HG03469 (cell line): ENCODE data around the gene TRPV3.

Source experiments
- ATAC-seq: cut with Tn5 transposase; IDR thresholded peaks from one replicate; pipeline ENCODE4 v1.9.1; 2021; ENCODE audit warnings: mild to moderate bottlenecking, moderate library complexity, moderate number of reproducible peaks; ENCODE audit not compliant: unreplicated experiment

The TRPV3 gene

DNA sequence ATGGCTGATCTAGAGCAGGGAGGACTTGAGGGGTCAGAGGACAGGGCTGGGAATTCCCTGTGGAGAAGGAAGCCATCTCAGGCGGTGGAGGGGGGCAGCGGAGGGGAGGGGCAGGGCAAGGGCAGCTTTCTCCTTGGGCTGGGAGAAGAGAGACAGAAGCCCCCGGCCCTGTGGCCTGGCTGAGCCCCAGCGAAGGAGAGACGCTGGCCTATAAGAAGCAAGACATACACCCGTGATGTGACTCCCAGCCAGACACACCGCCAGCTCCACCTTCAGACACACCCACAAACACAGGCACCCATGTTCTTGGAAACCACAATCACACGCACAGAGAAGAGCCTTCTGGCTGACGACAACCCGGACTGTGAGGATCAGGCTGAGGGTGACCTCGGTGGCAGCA, 10.0 kb downstream of the TRPV3 start:
- ATAC-seq = no peak

DNA sequence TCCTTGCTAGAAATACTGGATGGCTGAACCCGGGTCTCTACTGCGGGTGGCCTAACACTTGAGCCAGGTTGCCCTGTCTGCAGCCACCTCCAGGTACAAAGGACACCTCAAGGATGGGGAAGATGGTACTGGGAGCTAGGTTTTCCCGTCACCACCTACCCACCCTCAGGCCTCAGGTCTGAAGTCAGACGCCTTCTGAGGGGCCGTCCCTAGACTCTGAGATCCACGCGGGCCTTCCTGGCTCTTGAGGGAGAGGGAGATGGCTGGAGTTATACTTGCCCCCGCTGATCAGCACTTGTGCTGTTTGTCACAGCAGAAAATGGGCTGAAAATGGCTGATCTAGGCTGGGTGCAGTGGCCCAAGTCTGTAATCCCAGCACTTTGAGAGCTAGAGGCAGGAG, 10.6 kb downstream of the TRPV3 start:
- ATAC-seq = no peak

GRCh38 chr17:3546521-3546920, 11.1 kb downstream of the TRPV3 start:
- no peak for ATAC-seq

DNA sequence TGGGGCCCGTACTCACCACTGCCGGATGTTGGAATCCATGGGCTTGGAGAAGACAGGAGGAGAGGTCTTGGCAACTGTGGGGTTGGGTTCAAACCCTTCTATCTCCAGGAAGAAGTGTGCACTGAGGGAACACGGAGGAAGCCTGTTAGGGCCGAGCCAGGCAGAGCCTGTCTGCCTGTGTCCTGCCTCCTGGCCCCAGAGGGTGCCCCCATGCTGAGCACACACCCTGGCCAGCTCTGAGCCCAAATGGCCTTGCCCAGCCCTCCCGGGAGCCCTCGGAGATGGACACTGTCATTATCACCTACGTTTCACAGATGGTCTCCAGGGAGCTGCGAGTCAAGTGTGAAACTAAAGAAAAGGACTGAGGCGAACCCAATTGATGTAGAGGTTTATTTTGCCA, 12.5 kb downstream of the TRPV3 start:
- ATAC-seq = no peak

DNA sequence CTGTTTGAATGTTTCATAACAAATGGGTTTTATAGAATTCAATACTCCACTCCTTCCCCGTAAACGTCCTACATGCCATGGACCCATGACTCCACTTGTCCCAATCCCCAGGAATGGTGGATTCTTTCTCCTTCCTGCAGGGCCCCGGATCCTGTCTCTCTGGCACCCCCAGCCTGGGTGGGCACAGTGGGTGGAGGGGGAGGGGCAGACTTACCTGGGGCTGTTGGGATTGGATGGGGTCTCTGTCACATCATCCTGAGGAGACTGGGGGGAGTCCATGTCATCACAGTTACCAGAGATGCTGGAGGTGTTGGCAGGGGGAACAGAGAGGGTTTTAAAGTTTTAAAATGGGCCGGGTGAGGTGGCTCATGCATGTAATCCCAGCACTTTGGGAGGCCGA, 13.2 kb downstream of the TRPV3 start:
- no peak for ATAC-seq

DNA sequence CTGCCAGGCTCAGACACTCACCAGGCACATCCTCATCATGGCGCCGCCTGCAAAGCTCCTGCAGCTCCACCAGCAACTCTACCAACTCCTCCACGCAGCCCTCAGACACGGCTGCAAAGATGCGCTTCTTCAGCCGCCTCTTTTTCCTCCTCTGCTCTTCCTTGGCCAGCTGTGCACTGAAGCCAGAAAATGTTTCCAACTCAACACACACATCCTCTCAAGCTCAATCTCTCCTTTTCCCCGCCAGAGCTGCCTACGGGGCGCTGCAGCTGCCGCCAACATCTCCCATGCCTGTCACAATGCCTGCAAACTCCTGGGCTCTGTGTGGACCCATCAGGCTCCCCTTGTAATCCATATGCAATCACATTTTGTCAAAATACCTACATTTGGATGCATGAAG, 14.2 kb downstream of the TRPV3 start:
- no peak for ATAC-seq

- ATAC-seq = no peak
Observed at GRCh38 chr17:3542410-3543088, 15.1 kb downstream of the TRPV3 start.

- ATAC-seq = no peak
Observed at GRCh38 chr17:3539881-3540540, 17.6 kb downstream of the TRPV3 start.

- no peak for ATAC-seq
Observed at GRCh38 chr17:3536716-3537115, 20.9 kb downstream of the TRPV3 start.

GRCh38 chr17:3535253-3535995, 22.2 kb downstream of the TRPV3 start:
- no peak for ATAC-seq

DNA sequence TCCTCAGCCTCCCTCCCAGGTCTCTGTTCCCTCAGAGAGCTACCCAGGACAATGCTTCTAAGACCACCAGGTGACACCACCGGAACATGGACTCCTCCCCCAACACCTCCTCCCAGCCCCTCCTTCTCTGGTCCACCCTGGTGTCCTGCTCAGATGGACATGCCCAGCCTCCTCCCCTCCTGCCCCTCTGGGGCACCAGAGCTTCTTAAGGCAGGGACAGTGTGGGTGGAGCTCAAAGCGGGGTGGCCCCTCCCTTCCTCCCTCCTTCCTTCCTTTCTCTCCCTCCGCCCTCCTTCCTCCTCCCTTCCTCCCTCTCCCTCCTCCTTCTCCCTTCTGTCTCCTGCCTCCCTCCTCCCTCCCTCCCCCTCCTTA, 22.7 kb downstream of the TRPV3 start:
- ATAC-seq = no peak

DNA sequence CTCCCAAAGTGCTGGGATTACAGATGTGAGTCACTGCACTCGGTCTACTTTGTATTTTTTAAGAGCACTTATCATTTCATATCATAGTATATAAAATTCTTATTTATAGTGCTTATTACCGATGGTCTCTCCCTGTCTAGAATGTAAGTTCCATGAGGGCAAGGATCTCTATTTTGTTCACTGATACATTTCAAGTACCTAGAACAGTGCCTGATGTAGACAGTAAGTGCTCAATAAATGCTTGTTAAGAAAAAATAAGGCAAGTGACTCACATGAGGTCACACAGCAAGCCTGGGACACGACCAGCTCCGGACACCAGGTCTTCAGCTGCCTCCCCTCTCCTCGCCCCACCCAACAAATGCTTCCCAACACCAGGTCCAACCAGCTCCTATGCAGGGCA, 23.9 kb downstream of the TRPV3 start:
- no peak for ATAC-seq

GRCh38 chr17:3532859-3533142, 24.8 kb downstream of the TRPV3 start:
- ATAC-seq = no peak

GRCh38 chr17:3532106-3532858, 25.3 kb downstream of the TRPV3 start:
- ATAC-seq = no peak

DNA sequence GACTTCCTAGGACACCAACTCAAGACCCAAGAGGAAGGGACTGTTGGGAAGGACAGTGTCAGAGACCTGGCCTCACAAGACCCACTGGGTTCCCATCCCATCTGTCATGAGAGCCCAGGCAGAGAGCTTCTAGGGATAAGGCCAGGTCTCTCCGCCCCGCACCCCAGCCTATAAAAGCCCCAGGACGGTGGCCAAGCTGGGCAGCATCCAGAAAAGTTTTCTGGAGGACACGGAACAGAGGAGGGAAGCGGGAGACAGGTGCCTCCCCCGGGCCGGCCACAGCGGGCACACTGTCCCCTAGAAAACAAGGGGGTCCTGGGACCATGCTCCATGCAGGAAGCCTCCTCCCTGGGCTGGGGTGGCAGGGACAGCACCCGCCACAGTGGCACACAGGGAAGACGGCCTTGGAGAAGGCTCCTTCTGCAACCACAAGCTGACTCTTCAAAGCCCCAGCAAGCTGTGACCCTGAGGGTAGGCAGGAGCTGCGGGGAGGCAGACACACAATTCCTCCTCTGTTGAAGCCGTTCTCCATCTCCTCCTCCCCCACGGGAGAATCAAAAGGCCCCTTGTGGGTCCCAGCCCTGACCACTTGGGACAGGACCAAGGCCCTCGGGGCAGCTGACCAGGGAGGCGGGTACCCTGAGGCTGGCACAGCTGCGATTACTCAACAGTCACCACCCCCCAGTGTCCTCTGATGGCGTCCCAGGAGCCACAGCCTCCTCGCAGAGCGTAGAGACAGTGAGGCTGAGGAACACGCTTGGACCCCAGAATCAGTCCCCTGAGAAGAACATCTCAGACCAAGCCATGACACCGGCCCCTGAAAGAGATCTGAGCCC, 26.1 kb downstream of the TRPV3 start:
- ATAC-seq = no peak

- no peak for ATAC-seq
Observed at GRCh38 chr17:3529817-3530741, 27.5 kb downstream of the TRPV3 start.

- ATAC-seq = no peak
Observed at GRCh38 chr17:3528880-3529511, 28.6 kb downstream of the TRPV3 start.

GRCh38 chr17:3528403-3528851, 29.2 kb downstream of the TRPV3 start:
- no peak for ATAC-seq

DNA sequence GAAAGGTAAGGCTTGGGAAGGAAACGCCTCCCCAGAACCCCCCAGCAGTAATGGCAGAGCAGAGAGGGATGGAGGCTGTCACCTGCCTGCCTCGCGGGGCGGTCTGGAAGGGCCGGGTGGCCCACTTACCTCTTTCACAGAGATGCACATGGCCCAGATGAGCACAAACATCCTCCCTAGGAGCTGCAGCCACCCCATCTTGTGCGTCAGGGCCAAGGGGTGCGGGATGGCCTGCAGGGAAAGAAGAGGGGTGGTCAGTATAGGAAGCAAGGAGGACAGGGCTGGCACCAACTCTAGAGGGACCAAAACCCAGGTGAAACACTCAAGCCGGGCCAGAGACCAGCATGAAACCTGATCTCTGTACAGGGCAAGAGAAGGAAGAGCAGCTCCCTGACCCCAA, 29.7 kb downstream of the TRPV3 start:
- ATAC-seq = no peak
